Measurements from ENCODE around the gene NEGR1. TPM values are rescaled to one million over a fixed set of nuclear protein-coding genes. Genes with fewer than 3 reads are reported as not detected.

The NEGR1 gene
- total and polyA plus RNA-seq, 2 experiments from 2014 or later, result 1.0 to 2.8 TPM

GRCh38 chr1:72235062-72235461, 47.3 kb downstream of the NEGR1 start:
- no peak overlapping the region for H3K27ac ChIP-seq
- H3K79me2 ChIP-seq, result no peaks in the 10 kb centered on the region
- H3K27me3 ChIP-seq, result no peaks in the 10 kb centered on the region
- peaks cover under 1% of the 10 kb centered on the region for H3K4me1 ChIP-seq (ENCODE audit: insufficient read depth)
- H4K20me1 ChIP-seq (ENCODE audit: insufficient read depth, poor library complexity, severe bottlenecking), result no peaks in the 10 kb centered on the region
- no peaks in the 10 kb centered on the region for H3K9me2 ChIP-seq (replicated peaks; ENCODE audit: insufficient read depth)
- no peak for DNase-seq (ENCODE audit: low spot score)
- TF ChIP-seq EZH2 (IDR thresholded peaks at IDR 0.05; ENCODE audit: borderline replicate concordance), result no peak
- TF ChIP-seq EZH2phosphoT487 (IDR thresholded peaks at IDR 0.05; ENCODE audit: low read depth, severe bottlenecking, unreplicated experiment), result no peak
- TF ChIP-seq CTCF (IDR thresholded peaks at IDR 0.05; ENCODE audit: poor library complexity), result no peak
- no peaks in the 10 kb centered on the region for H3K36me3 ChIP-seq (replicated peaks; ENCODE audit: insufficient read depth, low read depth)
- WGBS (ENCODE audit: low lambda C conversion rate, missing lambda C conversion rate), result 89% methylated on average over 7 of the region's 7 CpGs
- H3K4me3 ChIP-seq, result no peak overlapping the region
- no peaks in the 10 kb centered on the region for H3K9me3 ChIP-seq (ENCODE audit: low read depth)
- no peak overlapping the region for H3K4me2 ChIP-seq
- H2AFZ ChIP-seq, result no peak overlapping the region

- H3K4me3 ChIP-seq, result no peak overlapping the region
- H3K9me2 ChIP-seq (replicated peaks; ENCODE audit: insufficient read depth), result no peaks in the 10 kb centered on the region
- H3K36me3 ChIP-seq (replicated peaks; ENCODE audit: insufficient read depth, low read depth), result no peaks in the 10 kb centered on the region
- no peaks in the 10 kb centered on the region for H3K79me2 ChIP-seq
- DNase-seq (ENCODE audit: low spot score), result no peak
- H4K20me1 ChIP-seq (ENCODE audit: insufficient read depth, poor library complexity, severe bottlenecking), result no peaks in the 10 kb centered on the region
- no peak overlapping the region for H3K27ac ChIP-seq
- no peak overlapping the region for H2AFZ ChIP-seq
- H3K4me2 ChIP-seq, result no peak overlapping the region
- no peaks in the 10 kb centered on the region for H3K27me3 ChIP-seq
- WGBS (ENCODE audit: low lambda C conversion rate, missing lambda C conversion rate), result 100% methylated on average over 1 of the region's 1 CpG
- TF ChIP-seq EZH2phosphoT487 (IDR thresholded peaks at IDR 0.05; ENCODE audit: low read depth, severe bottlenecking, unreplicated experiment) (no peak), CTCF (IDR thresholded peaks at IDR 0.05; ENCODE audit: poor library complexity) (no peak), EZH2 (IDR thresholded peaks at IDR 0.05; ENCODE audit: borderline replicate concordance) (no peak)
- H3K9me3 ChIP-seq (ENCODE audit: low read depth), result no peaks in the 10 kb centered on the region
- H3K4me1 ChIP-seq (ENCODE audit: insufficient read depth), result peaks cover 3% of the 10 kb centered on the region
These were observed 51.6 kb downstream of the NEGR1 start for GRCh38 chr1:72230746-72231145.

GRCh38 chr1:72229893-72230292, 52.4 kb downstream of the NEGR1 start:
- no peak overlapping the region for H3K4me2 ChIP-seq
- H3K79me2 ChIP-seq, result no peaks in the 10 kb centered on the region
- no peaks in the 10 kb centered on the region for H4K20me1 ChIP-seq (ENCODE audit: insufficient read depth, poor library complexity, severe bottlenecking)
- H3K9me3 ChIP-seq (ENCODE audit: low read depth), result no peaks in the 10 kb centered on the region
- no peak overlapping the region for H2AFZ ChIP-seq
- no peaks in the 10 kb centered on the region for H3K36me3 ChIP-seq (replicated peaks; ENCODE audit: insufficient read depth, low read depth)
- no peak for TF ChIP-seq EZH2 (IDR thresholded peaks at IDR 0.05; ENCODE audit: borderline replicate concordance)
- no peak for TF ChIP-seq CTCF (IDR thresholded peaks at IDR 0.05; ENCODE audit: poor library complexity)
- TF ChIP-seq EZH2phosphoT487 (IDR thresholded peaks at IDR 0.05; ENCODE audit: low read depth, severe bottlenecking, unreplicated experiment), result no peak
- H3K27me3 ChIP-seq, result no peaks in the 10 kb centered on the region
- H3K9me2 ChIP-seq (replicated peaks; ENCODE audit: insufficient read depth), result no peaks in the 10 kb centered on the region
- DNase-seq (ENCODE audit: low spot score), result no peak
- H3K27ac ChIP-seq, result no peak overlapping the region
- peaks cover 3% of the 10 kb centered on the region for H3K4me1 ChIP-seq (ENCODE audit: insufficient read depth)
- H3K4me3 ChIP-seq, result no peak overlapping the region

GRCh38 chr1:72227667-72228066, 54.7 kb downstream of the NEGR1 start:
- DNase-seq (ENCODE audit: low spot score), result no peak
- Histone ChIP-seq H3K4me3 (no peak overlapping the region), H3K9me3 (ENCODE audit: low read depth) (no peaks in the 10 kb centered on the region), H3K27ac (no peak overlapping the region), H3K4me1 (ENCODE audit: insufficient read depth) (peaks cover 3% of the 10 kb centered on the region), H3K36me3 (replicated peaks; ENCODE audit: insufficient read depth, low read depth) (no peaks in the 10 kb centered on the region), H3K9me2 (replicated peaks; ENCODE audit: insufficient read depth) (no peaks in the 10 kb centered on the region), H3K27me3 (no peaks in the 10 kb centered on the region), H3K4me2 (no peak overlapping the region), H3K79me2 (no peaks in the 10 kb centered on the region), H2AFZ (no peak overlapping the region), H4K20me1 (ENCODE audit: insufficient read depth, poor library complexity, severe bottlenecking) (no peaks in the 10 kb centered on the region)
- TF ChIP-seq EZH2phosphoT487 (IDR thresholded peaks at IDR 0.05; ENCODE audit: low read depth, severe bottlenecking, unreplicated experiment) (no peak), CTCF (IDR thresholded peaks at IDR 0.05; ENCODE audit: poor library complexity) (no peak), EZH2 (IDR thresholded peaks at IDR 0.05; ENCODE audit: borderline replicate concordance) (no peak)
- 69% methylated on average over 4 of the region's 4 CpGs for WGBS (ENCODE audit: low lambda C conversion rate, missing lambda C conversion rate)

Measured in hepatocyte (in vitro differentiated cells).